Measurements from ENCODE around the gene STING1.
"Not testable (repeated sequence)": the region's sequence is repeated elsewhere in the genome, so short reads cannot be mapped to it uniquely, and the experiment has no call there.

STING1 gene

DNA sequence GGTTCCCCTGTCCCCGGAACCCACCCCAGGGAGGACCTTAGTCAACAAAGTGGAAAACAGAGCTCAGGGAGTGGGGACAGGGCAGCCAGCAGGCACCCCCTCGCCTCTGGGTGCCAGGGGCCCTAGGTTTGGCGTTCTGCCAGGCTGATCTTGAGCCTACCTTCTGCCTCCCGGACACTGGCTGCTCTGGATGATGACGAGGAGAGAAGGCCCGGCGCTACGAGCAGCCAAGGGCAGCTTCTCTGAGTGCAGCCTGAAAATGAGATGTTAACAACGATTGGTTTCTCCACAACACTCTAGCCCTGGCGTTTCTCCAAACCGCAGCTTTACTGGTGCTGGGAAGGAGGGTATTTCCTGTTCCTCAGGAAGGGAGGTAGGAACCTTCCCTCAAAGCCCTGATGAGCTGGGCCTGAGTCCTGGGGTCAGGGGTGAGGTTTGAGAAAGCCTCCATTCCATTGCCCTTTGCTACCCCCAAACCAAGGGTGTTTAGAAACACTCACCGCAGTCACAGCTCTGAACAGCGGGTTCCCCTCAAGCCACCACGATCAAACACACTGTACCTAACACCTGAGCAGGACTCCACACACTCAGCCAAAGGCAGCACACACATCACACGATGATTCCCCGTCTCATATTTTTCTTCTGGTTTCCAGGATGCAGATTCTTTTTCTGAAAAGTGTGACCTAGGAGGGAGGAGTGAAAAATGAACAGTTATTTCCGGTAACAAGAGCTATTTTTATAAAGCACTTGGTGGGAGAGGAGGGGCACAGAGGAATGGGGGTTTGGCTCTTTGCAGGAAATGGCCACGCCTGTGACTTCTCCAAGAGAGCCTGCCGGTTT lies at the start of gene STING1:
Gene STING1 (minus strand): TSS at position 709 of the 840 bp plus-strand sequence. CDS start 1,054 bp downstream, outside the sequence.
- DNase-seq (ENCODE audit: low read depth in 1 of 2, low spot score in 1 of 2) = peak in 1 of 2 donors; percentile 38

DNA sequence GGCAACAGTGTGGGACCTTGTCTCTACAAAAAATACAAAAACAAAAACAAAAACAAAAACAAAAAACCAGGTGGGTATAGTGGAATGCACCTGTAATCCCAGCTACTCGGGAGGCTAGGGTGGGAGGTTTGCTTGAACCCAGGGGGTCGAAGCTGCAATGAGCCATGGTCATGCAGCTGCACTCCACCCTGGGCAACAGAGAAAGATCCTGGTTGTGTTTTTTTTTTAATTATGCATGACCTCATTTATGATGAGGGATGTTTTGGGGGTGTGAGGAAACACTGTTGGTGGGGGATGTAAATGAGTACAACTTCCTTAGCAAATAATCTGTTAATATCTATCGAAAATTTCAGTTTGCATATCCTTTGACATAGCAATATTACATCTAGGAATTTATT lies 49.2 kb upstream of the STING1 start:
- DNase-seq (ENCODE audit: low read depth in 1 of 2, low spot score in 1 of 2) = no peak

DNA sequence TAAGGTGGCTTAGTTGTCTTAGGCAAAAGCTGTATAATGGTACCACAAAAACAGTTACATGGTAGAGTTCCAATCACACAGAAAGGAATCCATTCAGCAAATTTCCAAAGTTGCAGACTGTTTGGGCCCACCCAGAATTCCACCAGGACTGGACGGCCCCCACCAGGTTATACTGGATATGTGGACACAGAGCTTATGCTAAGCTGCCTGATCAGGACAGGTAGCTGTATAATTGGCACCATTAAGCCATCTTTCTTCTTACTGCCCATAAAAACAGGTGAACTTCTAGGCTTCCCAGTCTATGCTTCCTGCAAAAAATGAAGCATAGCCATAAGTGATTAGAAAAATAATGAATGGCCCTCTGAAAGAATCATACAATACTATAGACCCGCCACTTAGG lies 47.5 kb upstream of the STING1 start:
- DNase-seq (ENCODE audit: low read depth in 1 of 2, low spot score in 1 of 2) = not testable (repeated sequence)

DNA sequence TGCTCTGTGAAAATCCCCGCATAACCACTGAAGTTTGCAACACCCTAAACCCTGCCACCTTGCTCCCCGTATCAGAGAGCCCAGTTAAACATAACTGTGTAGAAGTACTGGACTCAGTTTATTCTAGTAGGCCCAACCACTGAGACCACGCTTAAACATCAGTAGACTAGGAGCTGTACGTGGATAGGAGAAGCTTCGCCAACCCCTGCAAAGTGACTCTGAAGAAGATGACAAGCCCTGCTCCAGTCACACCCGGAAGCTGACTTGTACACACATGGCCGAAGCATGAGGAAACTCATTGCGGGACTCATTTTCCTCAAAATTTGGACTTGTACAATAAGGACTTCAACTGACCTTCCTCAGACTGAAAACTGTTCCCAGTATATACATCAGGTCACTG lies 46.1 kb upstream of the STING1 start:
- not testable (repeated sequence) for DNase-seq (ENCODE audit: low read depth in 1 of 2, low spot score in 1 of 2)

DNA sequence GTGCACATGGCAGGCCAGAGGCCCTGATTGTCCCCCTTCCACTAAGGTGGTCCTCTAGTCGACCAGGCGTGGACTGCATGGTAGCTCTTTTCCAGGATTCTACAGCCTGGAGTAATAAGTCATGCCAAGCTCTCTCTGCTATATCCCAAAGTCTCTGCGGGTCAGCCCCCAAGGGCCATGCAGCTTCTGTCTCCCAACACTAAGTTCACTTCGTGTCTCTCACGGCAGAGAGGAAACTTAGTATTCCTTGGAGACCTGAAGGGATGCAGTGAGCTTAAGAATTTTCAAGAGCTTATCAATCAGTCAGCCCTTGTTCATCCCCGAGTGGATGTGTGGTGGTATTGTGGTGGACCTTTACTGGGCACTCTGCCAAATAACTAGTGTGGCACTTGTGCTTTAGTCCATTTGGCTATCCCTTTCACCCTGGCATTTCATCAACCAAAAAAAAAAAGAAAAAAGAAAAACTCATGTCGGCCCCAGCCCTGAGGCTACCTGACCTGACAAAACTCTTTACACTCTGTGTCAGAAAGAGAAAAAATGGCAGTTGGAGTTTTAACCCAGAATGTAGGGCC lies 45.4 kb upstream of the STING1 start:
- DNase-seq (ENCODE audit: low read depth in 1 of 2, low spot score in 1 of 2) = not testable (repeated sequence)

DNA sequence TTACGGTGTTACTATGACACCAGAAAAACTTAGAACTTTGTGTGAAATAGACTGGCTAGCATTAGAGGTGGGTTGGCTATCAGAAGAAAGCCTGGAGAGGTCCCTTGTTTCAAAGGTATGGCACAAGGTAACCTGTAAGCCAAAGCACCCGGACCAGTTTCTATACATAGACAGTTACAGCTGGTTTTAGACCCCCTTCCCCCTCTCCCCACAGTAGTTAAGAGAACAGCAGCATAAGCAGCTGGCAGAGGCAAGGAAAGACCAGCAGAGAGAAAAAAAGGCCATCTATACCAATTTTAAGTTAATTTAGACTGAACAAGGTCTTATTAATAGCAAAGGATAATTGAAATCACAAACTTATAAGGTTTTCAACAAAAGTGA lies 44.5 kb upstream of the STING1 start:
- not testable (repeated sequence) for DNase-seq (ENCODE audit: low read depth in 1 of 2, low spot score in 1 of 2)

DNA sequence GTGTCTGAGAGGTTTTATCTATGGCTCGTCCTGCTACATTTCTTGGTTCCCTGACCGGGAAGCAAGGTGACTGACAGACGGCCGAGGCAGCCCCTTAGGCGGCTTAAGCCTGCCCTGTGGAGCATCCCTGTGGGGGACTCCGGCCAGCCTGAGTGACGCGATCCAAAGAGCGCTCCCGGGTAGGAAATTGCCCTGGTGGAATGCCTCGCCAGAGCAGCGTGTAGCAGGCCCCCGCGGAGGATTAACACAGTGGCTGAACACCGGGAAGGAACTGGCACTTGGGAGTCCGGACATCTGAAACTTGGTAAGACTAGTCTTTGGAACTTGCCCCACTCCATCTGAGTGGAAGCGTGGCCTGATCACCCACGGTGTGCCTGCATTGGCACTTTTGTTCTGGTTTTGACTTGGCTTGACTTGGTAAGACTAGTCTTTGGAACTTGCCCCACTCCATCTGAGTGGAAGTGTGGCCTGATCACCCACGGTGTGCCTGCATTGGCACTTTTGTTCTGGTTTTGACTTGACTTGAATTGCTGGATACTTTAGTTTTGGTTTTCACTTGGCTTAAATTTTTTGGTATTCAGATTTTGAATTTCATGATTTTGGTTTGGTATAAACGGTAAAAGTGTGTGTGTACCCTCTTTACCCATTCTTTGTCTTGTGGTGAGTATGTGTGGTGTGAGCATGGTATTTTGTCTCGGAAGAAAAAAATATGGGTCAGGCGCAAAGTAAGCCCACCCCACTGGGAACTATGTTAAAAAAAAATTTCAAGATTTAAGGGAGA lies 43.9 kb upstream of the STING1 start:
- not testable (repeated sequence) for DNase-seq (ENCODE audit: low read depth in 1 of 2, low spot score in 1 of 2)

DNA sequence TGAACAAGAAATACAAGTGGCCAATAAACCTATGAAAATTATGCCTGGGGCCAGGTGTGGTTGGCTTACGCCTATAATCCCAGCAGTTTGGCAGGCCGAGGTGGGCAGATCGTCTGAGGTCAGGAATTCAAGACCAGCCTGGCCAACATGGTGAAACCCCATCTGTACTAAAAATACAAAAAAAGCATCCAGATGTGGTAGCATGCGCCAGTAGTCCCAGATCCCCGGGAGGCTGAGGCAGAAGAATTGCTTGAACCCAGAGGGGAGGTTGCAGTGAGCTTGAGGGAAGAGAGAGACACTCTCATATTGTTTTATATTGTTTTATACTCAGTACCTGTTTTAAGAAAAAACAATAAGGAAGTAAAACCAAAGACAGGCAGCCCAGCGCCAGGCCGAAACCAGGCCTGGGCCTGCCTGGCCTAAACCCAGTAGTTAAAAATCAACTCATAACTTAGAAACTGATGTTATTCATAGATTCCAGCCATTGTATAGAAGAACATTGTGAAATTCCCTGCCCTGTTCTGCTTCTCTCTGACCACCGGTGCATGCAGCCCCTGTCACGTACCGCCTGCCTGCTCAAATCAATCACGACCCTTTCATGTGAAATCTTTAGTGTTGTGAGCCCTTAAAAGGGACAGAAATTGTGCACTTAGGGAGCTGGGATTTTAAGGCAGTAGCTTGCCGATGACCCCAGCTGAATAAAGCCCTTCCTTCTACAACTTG lies 43.2 kb upstream of the STING1 start:
- DNase-seq (ENCODE audit: low read depth in 1 of 2, low spot score in 1 of 2) = not testable (repeated sequence)

DNA sequence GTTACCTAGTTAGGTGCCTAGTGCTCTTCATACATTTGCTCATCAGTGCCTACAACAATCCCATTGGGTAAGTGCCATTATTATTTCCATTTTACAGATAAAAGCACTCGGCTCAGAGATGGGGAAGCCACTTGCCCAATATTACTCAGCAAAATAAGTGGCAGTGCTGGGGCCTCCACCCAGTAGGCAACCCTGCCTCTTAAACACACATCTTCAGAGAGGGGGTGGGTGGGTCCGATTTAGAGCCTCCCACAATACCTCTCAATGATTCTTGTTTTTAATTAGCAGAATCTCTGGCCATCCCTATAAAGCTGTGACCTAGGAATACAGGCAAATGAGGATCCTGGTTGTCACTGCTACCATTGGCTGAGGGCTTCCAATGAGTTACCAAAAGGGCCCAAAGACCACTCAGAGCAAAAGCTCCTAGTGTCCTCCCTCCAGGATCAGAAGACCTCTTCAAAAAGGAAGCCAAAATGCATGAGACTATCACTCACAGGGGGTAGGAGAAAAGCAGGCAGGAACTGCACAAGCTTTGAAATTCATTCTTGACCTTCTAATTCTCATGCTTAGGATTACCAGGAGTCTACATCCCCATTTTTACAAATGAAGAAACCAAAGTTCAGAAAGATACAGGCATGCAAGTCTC lies 42.5 kb upstream of the STING1 start:
- no peak for DNase-seq (ENCODE audit: low read depth in 1 of 2, low spot score in 1 of 2)

DNA sequence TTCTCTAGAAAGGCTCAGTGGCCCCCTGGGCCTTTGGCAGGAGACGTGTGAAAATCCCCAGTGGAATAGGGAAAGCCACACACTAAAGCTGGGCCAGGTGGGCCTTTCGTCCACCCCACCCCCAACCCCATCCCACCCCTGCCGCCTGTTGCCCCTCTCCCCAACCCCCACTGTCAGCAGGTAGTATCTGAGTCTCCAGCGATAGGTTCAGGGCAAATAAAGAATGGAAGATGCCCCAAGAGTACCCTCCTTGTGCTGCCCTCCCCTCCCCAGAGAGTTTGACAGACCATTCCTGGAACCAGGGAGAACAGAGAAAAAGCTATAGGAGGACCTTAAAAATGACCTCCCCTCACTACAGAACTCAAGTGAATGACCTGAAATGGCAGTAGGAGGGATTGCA lies 41.9 kb upstream of the STING1 start:
- no peak for DNase-seq (ENCODE audit: low read depth in 1 of 2, low spot score in 1 of 2)

DNA sequence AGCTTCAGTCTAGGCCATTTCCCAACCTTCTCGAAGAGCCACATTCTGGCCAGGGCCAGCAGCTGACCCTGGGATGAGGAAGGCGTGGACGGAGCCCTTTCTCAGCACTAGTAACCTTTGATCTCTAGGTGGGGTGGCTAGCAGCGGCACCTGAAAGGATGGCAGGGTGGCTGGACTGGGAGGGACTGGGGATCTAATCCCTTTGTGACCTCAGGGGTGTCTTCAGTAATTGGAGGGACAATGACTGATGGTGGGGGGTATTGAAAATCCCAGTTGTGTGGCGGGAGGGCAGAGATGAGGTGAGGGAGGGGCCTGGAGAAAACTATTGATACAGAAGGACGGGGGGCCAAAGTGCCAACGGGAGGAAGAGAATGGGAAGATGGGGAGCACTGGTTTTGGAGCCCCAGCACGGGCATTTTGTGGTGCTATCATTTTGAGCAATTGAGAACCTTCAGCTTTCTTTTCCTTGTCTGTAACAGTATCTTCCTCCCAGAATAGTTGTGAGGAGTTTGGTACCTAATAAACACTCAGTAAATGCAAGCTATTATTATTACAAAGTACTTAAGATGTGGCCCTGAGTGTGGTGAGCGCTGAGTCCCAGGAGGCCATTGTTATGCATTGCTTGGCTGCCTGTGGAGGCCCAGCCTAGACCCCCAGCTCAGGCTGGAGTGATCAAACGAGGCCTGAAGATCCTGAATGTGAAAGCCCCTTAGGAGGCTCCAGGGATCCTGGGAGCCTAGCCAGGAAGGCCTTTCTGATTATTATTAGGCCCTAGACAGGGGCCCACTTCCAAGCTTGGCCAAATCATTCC lies 41.3 kb upstream of the STING1 start:
- DNase-seq (ENCODE audit: low read depth in 1 of 2, low spot score in 1 of 2) = no peak

DNA sequence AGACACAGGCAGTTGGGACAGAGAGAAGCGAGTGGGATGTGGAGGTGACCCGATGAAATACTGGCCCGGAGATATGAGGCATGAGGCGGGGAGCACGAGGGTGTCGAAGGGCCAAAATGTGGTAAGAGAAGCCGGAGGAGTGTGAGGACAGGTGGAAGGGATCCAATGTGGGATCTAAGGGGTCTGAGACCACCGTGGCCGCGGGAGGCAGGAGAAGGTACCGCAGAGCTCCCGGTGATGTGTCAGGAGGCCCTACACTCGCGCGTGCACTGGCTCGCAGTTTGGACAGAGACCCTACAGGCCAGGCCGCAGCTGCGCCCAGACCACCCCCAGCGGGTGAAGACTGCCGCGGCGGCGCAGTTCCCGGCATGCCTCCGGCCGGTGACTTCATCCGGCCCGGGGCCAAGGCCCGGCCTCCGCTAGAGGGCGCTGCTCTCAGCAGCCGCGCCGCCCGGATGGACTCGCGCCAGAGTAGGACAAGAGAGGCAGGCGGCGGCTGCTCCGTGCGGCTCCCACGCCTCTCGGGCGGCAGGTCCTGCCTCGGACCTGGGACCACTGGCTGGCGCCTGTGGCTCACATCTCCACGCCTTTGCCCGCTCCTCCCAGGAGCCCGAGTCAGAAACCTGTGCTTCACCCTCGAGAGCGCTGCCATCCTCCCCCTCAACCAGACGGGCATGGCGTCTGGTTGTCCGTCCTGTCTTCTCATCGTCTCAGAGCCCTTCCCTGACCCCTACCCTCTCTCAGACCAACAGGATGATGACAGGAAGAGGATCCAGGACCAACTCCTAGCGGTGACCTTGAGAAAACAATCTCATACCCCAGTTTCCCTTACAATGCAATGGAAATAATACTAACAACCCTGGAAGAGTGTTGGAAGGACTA lies 35.4 kb upstream of the STING1 start:
- DNase-seq (ENCODE audit: low read depth in 1 of 2, low spot score in 1 of 2) = peak; percentile 77 to 91

DNA sequence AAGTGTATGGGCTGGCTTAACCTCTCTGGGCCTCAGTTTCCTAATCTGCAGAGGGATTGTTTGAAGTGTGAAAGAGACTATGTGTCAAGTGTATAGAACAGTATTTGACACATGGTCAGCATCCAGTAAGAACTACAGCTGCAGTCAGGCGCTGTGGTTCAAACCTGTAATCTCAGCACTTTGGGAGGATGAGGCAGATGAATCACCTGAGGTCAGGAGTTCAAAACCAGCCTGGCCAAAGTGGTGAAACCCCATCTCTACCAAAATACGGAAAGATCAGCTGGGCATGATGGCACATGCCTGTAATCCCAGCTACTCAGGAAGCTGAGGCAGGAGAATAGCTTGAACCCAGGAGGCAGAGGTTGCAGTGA lies 31.9 kb upstream of the STING1 start:
- no peak for DNase-seq (ENCODE audit: low read depth in 1 of 2, low spot score in 1 of 2)

DNA sequence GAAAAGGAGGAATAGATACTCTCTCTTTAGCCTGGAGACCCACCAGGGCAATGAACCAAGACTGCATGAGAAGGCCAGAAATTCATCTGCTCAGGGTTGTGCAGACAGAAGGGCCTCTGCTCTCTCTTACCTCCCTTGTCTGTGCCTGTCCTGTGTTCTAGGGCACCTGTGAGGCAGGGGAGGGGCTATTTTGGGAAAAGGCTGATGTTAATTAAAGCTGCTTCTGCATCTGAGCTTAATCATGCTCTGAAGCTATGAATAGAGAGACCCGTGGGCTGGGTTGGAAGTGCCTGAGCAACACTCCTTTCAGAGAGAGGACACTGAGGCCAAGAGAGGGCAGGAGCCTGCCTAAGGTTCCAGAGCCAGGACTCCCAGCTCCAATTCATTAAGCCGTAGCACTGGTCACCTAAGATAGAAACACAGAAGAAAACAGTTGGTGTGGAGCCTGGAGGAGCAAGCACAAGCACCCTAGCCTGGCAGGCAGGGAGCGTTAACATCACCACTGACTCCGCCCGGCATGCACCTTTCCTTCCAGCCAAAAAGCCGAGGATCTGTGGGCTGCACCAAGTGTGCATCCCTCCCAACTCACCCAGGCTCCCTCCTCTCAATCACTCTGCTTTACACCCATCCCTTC lies 31.4 kb upstream of the STING1 start:
- DNase-seq (ENCODE audit: low read depth in 1 of 2, low spot score in 1 of 2) = no peak

DNA sequence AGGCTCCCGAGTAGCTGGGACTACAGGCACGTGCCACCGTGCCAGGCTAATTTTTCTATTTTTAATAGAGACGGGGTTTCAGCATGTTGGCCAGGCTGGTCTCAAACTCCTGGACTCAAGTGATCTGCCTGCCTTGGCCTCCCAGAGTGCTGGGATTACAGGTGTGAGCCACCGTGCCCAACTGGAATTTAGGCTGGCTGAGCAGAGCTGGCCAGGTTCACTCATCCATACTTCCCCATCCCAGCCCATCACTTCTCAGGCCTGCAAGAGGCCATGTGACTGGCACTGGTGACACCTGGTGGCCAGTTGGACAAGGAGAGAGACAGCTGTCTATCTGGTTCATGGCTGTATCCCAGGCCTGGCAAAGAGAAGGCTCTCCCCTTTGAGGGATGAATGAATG lies 30.9 kb upstream of the STING1 start:
- peak; percentile 58 to 67 for DNase-seq (ENCODE audit: low read depth in 1 of 2, low spot score in 1 of 2)

DNA sequence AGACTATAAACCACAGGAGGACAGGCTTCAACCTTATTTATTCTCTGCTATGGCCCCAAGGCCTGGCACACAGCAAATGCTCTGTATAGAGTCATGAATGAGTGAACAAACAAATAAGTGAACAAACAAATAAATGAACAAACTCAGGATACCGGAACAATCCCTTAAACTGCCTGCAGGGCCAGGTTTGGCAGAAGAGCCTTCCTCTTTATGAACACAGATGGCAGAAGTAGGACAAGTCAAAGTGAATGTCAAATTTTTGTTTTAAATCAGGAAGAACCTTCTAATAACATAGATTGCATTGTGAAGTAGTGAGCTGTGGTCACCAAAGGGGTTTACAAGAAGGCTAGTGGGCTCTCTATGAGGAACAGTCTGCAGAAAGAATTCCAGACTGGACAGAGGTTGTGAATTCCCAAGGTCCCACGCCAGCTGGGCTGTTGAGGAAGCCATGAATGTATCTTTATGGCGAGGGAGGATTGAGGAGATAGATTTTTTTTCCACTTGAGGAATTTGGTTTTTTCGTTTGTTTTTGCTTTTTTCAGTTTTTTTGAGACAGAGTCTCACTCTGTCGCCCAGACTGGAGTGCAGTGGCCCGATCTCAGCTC lies 30.3 kb upstream of the STING1 start:
- DNase-seq (ENCODE audit: low read depth in 1 of 2, low spot score in 1 of 2) = no peak

DNA sequence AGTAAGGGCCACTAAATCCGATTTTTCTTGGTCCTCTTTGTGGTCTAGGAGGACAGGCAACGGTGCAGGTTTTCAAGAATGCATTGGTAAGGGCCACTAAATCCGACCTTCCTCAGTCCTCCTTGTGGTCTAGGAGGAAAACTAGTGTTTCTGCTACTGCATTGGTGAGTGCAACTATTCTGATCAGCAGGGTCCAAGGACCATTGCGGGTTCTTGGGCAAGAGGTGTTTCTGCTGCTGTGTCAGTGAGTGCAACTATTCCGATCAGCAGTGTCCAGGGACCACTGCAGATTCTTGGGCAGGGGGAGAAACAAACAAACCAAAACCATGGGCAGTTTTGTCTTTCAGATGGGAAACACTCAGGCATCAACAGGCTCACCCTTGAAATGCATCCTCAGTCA lies 22.2 kb upstream of the STING1 start:
- not testable (repeated sequence) for DNase-seq (ENCODE audit: low read depth in 1 of 2, low spot score in 1 of 2)

DNA sequence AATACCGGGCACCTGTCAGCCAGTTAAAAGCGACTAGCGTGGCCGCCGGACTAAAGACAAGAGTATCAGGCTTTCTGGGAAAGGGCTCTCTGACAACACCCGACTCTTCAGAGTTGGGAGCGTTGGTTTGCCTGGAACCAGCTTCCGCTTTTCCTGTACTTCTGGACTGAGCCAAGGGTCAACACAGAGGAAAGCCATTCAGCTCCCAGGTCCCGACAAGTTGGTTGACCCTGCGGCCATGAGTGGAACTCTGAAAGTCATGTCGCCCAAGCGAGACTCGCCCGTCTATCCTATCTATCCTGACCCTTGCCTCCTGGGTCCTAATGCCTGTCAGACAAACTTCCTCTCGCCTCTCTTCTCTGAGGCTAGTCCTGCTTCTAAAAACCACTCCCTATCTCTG lies 21.3 kb upstream of the STING1 start:
- not testable (repeated sequence) for DNase-seq (ENCODE audit: low read depth in 1 of 2, low spot score in 1 of 2)

Data from stimulated activated CD4-positive, alpha-beta T cell treated with anti-CD3 and anti-CD28 coated beads, Interleukin-15, amount 100 ng/mL, for 1 hour (primary cell).